Measurements from ENCODE around the gene KIAA0408.
"Not testable (repeated sequence)": the region's sequence is repeated elsewhere in the genome, so short reads cannot be mapped to it uniquely, and the experiment has no call there.

KIAA0408 gene

GRCh38 chr6:127462376-127462775 lies 3.2 kb upstream of the KIAA0408 start:
- no peak for DNase-seq

DNA sequence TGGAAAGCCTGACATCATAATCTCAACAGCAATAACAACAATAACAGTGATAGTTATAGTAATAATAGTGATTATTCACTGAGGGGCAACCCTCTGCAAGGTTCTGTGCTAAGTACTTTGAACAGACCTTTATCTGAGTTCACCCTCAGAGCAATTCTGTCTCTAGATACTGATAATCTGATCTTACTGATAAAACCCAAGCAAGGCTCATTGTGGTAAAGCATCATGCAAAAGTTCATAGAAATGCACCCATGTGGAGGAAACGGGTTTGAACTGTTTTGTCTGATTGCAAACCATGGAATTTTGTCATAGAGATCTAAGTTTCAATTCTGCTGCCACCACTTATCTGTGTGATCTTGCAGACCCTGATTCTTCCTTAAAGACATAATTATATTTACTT lies 1.3 kb upstream of the KIAA0408 start:
- no peak for DNase-seq

- no peak for DNase-seq
Measured at GRCh38 chr6:127458817-127459216, 372 bp downstream of the KIAA0408 start.

DNA sequence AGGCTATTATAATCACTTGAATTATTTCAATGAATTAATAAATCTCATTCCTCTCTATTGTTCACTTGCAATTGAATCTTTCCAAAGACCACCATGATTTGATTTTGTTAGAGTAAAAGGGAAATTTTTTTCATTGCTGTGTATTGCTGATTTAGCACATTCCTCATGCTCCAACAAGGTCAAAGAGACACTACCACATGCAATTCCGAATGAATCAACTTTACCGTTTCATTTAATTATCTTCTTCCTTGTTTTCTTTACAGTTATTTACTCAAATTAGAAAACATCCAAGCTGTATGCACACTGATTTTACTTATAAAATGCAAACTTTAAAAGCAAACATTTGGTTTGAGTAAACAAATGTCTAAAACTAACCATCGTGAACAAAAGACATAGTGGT lies 967 bp downstream of the KIAA0408 start:
- DNase-seq: no peak

DNA sequence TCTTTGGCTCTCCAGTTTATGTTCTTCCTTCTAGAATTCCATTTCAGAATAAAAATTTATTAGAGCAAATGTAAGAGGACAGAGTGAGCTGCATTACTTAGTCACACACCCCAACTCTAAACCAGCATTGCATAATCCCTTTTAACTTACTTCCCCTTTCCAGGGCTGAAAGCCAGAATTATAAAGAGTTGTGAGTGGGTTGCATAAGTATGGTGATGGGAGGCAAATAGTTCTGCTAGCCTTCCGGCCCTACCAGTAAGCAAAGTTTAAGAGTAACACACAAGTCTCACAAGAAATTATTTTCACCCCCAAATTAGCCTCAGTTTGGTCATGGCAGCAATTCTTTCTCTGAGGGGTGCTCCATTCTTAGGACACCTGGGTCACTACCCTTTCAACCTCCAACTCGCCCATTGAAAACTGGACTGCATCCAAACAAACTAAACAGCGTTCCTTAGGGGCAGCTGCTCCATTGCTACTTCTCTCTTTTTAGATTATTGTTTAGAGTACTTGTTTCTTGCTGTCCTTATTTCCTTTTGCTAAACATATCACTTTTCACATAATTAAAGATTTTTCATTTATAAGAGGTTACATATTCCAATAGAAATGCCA lies 1.6 kb downstream of the KIAA0408 start:
- no peak for DNase-seq

- no peak for DNase-seq
Measured at GRCh38 chr6:127456465-127456864, 2.7 kb downstream of the KIAA0408 start.

- DNase-seq: no peak
Measured at GRCh38 chr6:127453845-127454619, 5.2 kb downstream of the KIAA0408 start.

DNA sequence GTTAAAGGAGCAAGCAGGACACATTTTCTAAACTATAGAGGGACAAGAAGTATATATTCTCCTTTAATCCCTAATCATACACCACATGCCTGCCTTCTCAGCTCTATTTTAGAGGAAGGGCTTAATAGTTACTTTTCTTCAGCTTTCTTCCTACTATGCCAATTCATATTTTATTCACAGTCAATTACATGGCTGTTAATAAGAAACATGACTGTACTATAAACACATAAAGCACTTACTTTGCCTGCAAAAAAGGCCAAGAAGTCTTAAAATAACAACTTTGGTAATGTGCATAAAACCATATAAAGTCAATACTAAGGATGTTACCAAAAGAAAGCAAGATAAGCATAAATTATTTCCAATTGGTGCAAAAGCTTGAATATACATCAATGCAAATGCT lies 6.4 kb downstream of the KIAA0408 start:
- no peak for DNase-seq

- no peak for DNase-seq
Measured at GRCh38 chr6:127451388-127451787, 7.8 kb downstream of the KIAA0408 start.

- no peak for DNase-seq
Measured at GRCh38 chr6:127447780-127448179, 11.4 kb downstream of the KIAA0408 start.

DNA sequence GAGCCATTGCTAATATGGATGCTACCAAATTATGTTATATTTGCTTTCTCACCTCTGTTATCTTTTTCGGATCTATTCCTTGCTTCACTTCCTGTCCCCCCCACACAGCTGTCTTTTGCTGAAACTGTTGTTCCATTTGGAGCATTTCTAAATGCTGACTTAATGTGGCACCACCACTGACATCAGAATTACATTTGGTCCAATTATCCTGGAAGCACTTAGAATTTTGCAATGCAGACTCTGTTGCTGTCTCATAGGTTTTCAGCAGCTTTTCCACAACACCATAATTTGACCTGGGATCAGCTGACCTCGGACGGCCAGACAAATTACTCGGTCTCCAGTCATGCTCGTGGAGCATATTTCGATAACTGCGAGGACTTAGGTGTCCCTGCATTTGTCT lies 12.8 kb downstream of the KIAA0408 start:
- no peak for DNase-seq

- DNase-seq: no peak
Measured at GRCh38 chr6:127441881-127442280, 17.3 kb downstream of the KIAA0408 start.

GRCh38 chr6:127439718-127440117 lies 19.5 kb downstream of the KIAA0408 start:
- no peak for DNase-seq

DNA sequence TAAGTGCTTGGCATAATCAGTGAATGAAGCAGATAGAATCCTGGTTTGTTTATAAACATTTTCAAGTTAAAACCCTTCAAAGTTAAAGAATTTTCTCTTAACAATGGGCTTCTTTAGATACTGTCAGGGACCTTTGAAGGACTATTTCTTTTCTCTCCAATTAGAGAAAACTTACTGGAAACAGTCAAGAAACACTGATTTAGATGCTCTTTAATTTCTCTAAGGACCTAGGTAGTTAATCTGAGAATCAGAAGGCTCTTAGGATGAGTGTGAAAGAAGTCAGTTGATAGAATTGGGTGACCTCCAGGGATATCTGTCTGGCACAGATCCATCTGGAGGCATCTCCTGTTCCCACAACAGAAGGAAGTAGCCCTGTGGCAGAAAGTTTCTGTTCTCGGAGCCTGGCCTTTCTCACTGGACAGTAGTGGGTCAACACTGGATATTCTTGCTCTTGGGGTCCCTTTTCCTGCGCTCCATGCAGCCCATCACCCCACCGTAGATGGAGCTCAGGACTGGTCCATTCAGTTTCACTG lies 22.5 kb downstream of the KIAA0408 start:
- no peak for DNase-seq

GRCh38 chr6:127435626-127436220 lies 23.5 kb downstream of the KIAA0408 start:
- DNase-seq: no peak

- no peak for DNase-seq
Measured at GRCh38 chr6:127434651-127435050, 24.5 kb downstream of the KIAA0408 start.

- not testable (repeated sequence) for DNase-seq
Measured at GRCh38 chr6:127428562-127428961, 30.6 kb downstream of the KIAA0408 start.

DNA sequence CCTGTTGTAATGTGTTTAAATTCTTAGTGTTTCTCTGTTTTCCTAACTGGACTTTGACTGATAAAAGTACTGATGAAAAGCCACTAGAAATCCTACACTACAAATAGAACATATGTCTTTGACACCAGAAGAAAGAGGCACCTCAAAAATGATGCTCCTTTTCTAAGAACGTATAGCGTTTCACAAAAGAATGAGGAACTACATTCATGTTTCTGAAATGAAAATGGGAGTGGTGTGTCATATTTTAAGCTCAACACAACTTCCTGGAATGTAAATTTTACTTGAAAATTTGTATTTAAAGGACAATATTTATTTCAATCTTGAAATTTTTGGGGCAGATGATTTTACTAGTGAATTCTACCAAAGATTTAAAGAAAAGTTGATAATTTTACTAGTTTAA lies 35.3 kb downstream of the KIAA0408 start:
- DNase-seq: no peak

GRCh38 chr6:127421164-127421563 lies 38.0 kb downstream of the KIAA0408 start:
- DNase-seq: not testable (repeated sequence)

DNA sequence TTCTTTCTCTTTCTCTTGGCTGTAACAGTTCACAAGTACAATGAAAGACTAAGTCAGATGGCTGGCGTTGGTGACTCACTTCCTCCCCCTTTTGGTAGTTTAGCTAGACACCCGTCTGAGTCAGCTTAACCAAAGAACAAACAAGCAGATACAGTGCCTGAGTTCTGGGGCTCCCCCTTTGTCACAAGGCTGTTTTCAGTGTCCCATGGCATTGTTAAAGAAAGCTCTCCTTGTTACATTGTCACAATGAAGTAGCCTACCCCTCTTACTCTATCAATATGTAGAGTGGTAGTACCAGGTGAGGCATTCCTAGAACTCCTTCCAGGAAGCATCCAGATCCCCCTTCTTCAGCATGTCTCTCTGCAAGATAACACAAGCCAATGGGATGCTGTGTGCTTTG lies 38.6 kb downstream of the KIAA0408 start:
- DNase-seq: peak; percentile 38

DNA sequence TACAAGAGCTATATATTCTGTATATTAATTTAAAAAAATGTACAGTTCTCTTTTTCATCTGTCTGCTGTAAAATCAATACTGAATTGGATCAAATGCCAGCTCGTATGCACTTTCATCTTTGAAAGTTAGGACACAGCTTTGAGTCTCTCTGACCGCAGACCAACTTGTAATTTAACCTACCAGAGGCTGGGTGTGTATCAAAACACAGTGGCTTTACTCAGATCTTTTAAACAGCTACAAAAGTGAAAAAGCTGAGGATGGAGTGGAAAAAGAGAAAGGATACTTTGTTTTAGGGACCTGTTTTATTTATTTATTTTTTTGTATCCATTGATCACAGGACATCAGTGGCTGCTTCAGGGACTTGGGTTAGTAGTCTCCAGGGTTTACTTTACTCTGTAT lies 44.1 kb downstream of the KIAA0408 start:
- no peak for DNase-seq

- not testable (repeated sequence) for DNase-seq
Measured at GRCh38 chr6:127413123-127413522, 46.1 kb downstream of the KIAA0408 start.

- DNase-seq: not testable (repeated sequence)
Measured at GRCh38 chr6:127412016-127412415, 47.2 kb downstream of the KIAA0408 start.
